Endodermal cell (in vitro differentiated cells): Measurements from ENCODE around the gene GNB1. TPM values are rescaled to one million over a fixed set of nuclear protein-coding genes. Genes with fewer than 3 reads are reported as not detected.

Source experiments
- DNase-seq: peaks from one replicate; pipeline ENCODE4 v3.0.0-alpha.2; 2017
- H3K27ac ChIP-seq: 2 replicates; pipeline ENCODE4 v1.5.1; 2013; ENCODE audit warnings: mild to moderate bottlenecking, low read depth, low read length, moderate library complexity
- H3K27me3 ChIP-seq: 2 replicates; pipeline ENCODE4 v1.6.1; 2013; ENCODE audit warnings: mild to moderate bottlenecking, low read length, moderate library complexity; ENCODE audit not compliant: insufficient read depth, control insufficient read depth, poor library complexity, severe bottlenecking
- H3K36me3 ChIP-seq: 2 replicates; pipeline ENCODE4 v1.7.0; 2013; ENCODE audit warnings: mild to moderate bottlenecking, low read length, moderate library complexity; ENCODE audit not compliant: control insufficient read depth, insufficient read depth
- H3K4me1 ChIP-seq: one replicate; pipeline ENCODE4 v1.7.0; 2013; ENCODE audit warnings: low read length; ENCODE audit not compliant: control insufficient read depth, insufficient read depth
- H3K4me3 ChIP-seq: 2 replicates; pipeline ENCODE4 v1.5.1; 2013; ENCODE audit warnings: mild to moderate bottlenecking, low read length, moderate library complexity
- H3K9ac ChIP-seq: 2 replicates; pipeline ENCODE4 v1.6.1; 2013; ENCODE audit warnings: mild to moderate bottlenecking, low read length, moderate library complexity; ENCODE audit not compliant: poor library complexity, severe bottlenecking; ENCODE audit errors: extremely low read depth
- H3K9me3 ChIP-seq: 2 replicates; pipeline ENCODE4 v1.6.1; 2013; ENCODE audit warnings: mild to moderate bottlenecking, low read length, moderate library complexity; ENCODE audit not compliant: control insufficient read depth
- H3K27ac Mint-ChIP-seq: 2 replicates; pipeline ENCODE4 v1.8.0; 2020; ENCODE audit warnings: mixed read lengths
- H3K27me3 Mint-ChIP-seq: 2 replicates; pipeline ENCODE4 v1.8.0; 2021; ENCODE audit warnings: mild to moderate bottlenecking, mixed read lengths; ENCODE audit not compliant: insufficient read depth
- H3K36me3 Mint-ChIP-seq: 2 replicates; pipeline ENCODE4 v1.8.0; 2020; ENCODE audit warnings: low read depth, mixed read lengths
- H3K4me1 Mint-ChIP-seq: 2 replicates; pipeline ENCODE4 v1.8.0; 2020; ENCODE audit warnings: mixed read lengths
- H3K4me3 Mint-ChIP-seq: 2 replicates; pipeline ENCODE4 v1.8.0; 2020; ENCODE audit warnings: mild to moderate bottlenecking, moderate library complexity, mixed read lengths
- H3K9me3 Mint-ChIP-seq: 2 replicates; pipeline ENCODE4 v1.8.0; 2020; ENCODE audit warnings: mild to moderate bottlenecking, mixed read lengths
- CTCF ChIP-seq: fragments of 200-600 bp; sonication (generic); conservative IDR thresholded peaks from 2 replicates; pipeline ENCODE4 v1.5.0; 2021; ENCODE audit warnings: antibody characterized with exemption, mild to moderate bottlenecking
- WGBS, 2 experiments: methylation state at CpG; one replicate each; pipeline versions ENCODE4 v1.1.5 to v1.1.7; 2013; ENCODE audit warnings: missing lambda C conversion rate in 2 of 2, mixed read lengths in 1 of 2; ENCODE audit not compliant: insufficient coverage in 1 of 2, insufficient read length in 1 of 2; 5-methylcytosine and 5-hydroxymethylcytosine counted together
- total RNA-seq, 2 donors: library from RNA; stranded (reverse); fragmentation: NEBNext Ultra II Directional in 1 of 2; extraction: Animal tissue kit (Norgen Biotek cat#: 25700) in 1 of 2; gene quantifications; 2 replicates in 1 of 2; 3 replicates in 1 of 2; pipeline ENCODE4 v1.2.1, GENCODE V29; 2021

The GNB1 gene
- total RNA-seq, 2 donors from 2014 or later, result 369 to 371 TPM

GRCh38 chr1:1895060-1895418, 4.2 kb upstream of the GNB1 start:
- DNase-seq, result peak; percentile 62
- Histone ChIP-seq H3K4me3 (no peak overlapping the region), H3K9ac (no peak overlapping the region), H3K27ac (peak overlapping the region; percentile 4), H3K9me3 (no peaks in the 10 kb centered on the region), H3K4me1 (peaks cover 9% of the 10 kb centered on the region), H3K36me3 (no peaks in the 10 kb centered on the region), H3K27me3 (no peaks in the 10 kb centered on the region)
- H3K9me3 Mint-ChIP-seq, result no peaks in the 10 kb centered on the region
- no peaks in the 10 kb centered on the region for H3K36me3 Mint-ChIP-seq
- peaks cover 2% of the 10 kb centered on the region for H3K27me3 Mint-ChIP-seq
- H3K4me1 Mint-ChIP-seq, result peaks cover 28% of the 10 kb centered on the region
- no peak for TF ChIP-seq CTCF
- 70 to 87% methylated on average over 6 to 10 of the region's 10 CpGs for WGBS, 2 experiments
- H3K4me3 Mint-ChIP-seq, result peak overlapping the region; percentile 34
- peak overlapping the region; percentile 40 for H3K27ac Mint-ChIP-seq

GRCh38 chr1:1894354-1895059, 3.6 kb upstream of the GNB1 start:
- peaks cover 9% of the 10 kb centered on the region for H3K4me1 ChIP-seq
- H3K36me3 ChIP-seq, result peaks cover under 1% of the 10 kb centered on the region
- no peak for TF ChIP-seq CTCF
- no peaks in the 10 kb centered on the region for H3K9me3 ChIP-seq
- peak overlapping the region; percentile 40 for H3K27ac Mint-ChIP-seq
- H3K4me3 Mint-ChIP-seq, result peak overlapping the region; percentile 34
- H3K27ac ChIP-seq, result no peak overlapping the region
- no peaks in the 10 kb centered on the region for H3K27me3 ChIP-seq
- H3K9me3 Mint-ChIP-seq, result no peaks in the 10 kb centered on the region
- peak; percentile 72 for DNase-seq
- peaks cover 28% of the 10 kb centered on the region for H3K4me1 Mint-ChIP-seq
- no peaks in the 10 kb centered on the region for H3K36me3 Mint-ChIP-seq
- peaks cover 2% of the 10 kb centered on the region for H3K27me3 Mint-ChIP-seq
- no peak overlapping the region for H3K4me3 ChIP-seq
- no peak overlapping the region for H3K9ac ChIP-seq
- WGBS, 2 experiments, result 50 to 56% methylated on average over 5 to 14 of the region's 14 CpGs

- Histone ChIP-seq H3K9ac (no peak overlapping the region), H3K4me1 (peaks cover 9% of the 10 kb centered on the region)
- 94 to 100% methylated on average over 2 of the region's 2 CpGs for WGBS, 2 experiments
Observed at GRCh38 chr1:1893997-1894353, 3.1 kb upstream of the GNB1 start.

More at GRCh38 chr1:1893997-1894353, 3.1 kb upstream of the GNB1 start:
- DNase-seq, result no peak
- Mint-ChIP-seq H3K27ac (no peak overlapping the region), H3K36me3 (no peaks in the 10 kb centered on the region), H3K27me3 (peaks cover 2% of the 10 kb centered on the region), H3K4me3 (no peak overlapping the region), H3K9me3 (no peaks in the 10 kb centered on the region), H3K4me1 (peaks cover 29% of the 10 kb centered on the region)
- H3K4me3 ChIP-seq, result no peak overlapping the region
- H3K27ac ChIP-seq, result no peak overlapping the region
- peaks cover 6% of the 10 kb centered on the region for H3K36me3 ChIP-seq
- no peaks in the 10 kb centered on the region for H3K9me3 ChIP-seq
- TF ChIP-seq CTCF, result no peak
- no peaks in the 10 kb centered on the region for H3K27me3 ChIP-seq
